ENCODE results near the gene FOXD1. TPM values are rescaled to one million over a fixed set of nuclear protein-coding genes. Genes with fewer than 3 reads are reported as not detected.
A peak's percentile ranks its signal among the peaks of the same experiment; 100 is the strongest.

The FOXD1 gene
- total RNA-seq, 1 donor = 4.2 TPM

DNA sequence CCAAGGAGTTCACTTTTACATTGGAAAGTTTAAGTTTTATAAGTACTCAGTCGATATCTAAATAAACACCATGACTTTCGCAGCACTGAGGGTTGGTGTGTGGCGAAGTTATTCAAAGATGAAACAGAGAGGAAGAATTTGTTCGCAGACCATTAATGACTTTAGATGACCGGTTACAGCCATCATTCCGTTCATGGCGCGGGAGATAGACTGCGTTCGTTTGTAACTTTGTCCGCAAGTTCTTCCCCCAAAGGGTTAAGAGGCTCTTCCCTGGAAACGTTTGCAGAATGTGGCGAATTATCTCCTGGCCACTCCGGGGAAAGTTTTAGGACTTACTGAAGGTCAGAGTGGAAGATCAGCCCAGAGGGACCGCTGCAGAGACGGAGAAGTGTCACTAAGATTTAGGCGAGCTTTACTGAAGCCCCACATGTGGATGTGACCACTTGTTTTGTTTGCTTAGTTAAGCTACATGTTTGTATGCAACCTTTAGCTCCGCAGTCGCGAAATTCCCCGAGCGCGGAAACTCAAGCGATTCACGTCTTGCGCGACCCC is 2.2 kb upstream of the FOXD1 start:
- TF ChIP-seq, protein P1, sequence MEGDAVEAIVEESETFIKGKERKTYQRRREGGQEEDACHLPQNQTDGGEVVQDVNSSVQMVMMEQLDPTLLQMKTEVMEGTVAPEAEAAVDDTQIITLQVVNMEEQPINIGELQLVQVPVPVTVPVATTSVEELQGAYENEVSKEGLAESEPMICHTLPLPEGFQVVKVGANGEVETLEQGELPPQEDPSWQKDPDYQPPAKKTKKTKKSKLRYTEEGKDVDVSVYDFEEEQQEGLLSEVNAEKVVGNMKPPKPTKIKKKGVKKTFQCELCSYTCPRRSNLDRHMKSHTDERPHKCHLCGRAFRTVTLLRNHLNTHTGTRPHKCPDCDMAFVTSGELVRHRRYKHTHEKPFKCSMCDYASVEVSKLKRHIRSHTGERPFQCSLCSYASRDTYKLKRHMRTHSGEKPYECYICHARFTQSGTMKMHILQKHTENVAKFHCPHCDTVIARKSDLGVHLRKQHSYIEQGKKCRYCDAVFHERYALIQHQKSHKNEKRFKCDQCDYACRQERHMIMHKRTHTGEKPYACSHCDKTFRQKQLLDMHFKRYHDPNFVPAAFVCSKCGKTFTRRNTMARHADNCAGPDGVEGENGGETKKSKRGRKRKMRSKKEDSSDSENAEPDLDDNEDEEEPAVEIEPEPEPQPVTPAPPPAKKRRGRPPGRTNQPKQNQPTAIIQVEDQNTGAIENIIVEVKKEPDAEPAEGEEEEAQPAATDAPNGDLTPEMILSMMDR (IDR thresholded peaks at IDR 0.05; ENCODE audit: insufficient read depth, low read length) = no peak
- H3K4me3 ChIP-seq (ENCODE audit: low read depth, low read length) = peak overlapping the region; percentile 48
- DNase-seq (ENCODE audit: low read depth) = no peak

DNA sequence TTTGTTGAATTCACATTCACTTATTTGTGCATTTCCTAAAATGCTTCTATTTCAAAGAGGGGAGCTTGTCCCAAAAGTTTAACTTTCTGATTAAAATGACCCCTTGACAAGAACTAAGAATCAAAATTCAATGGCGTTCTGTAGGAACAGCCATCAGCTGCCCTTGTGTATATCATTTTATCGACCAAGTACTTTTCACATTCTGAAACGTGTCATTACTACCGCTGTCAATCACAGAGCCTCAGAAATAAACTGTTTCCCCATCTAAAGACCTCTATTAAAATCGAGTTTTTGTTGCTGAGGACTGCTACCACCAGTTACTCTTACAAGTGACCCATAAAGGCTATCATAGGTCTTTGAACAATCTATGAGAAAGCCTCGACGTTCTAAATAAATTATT is 1.6 kb upstream of the FOXD1 start:
- DNase-seq (ENCODE audit: low read depth) = no peak
- H3K4me3 ChIP-seq (ENCODE audit: low read depth, low read length) = no peak overlapping the region
- TF ChIP-seq, protein P1 (IDR thresholded peaks at IDR 0.05; ENCODE audit: insufficient read depth, low read length) = no peak

DNA sequence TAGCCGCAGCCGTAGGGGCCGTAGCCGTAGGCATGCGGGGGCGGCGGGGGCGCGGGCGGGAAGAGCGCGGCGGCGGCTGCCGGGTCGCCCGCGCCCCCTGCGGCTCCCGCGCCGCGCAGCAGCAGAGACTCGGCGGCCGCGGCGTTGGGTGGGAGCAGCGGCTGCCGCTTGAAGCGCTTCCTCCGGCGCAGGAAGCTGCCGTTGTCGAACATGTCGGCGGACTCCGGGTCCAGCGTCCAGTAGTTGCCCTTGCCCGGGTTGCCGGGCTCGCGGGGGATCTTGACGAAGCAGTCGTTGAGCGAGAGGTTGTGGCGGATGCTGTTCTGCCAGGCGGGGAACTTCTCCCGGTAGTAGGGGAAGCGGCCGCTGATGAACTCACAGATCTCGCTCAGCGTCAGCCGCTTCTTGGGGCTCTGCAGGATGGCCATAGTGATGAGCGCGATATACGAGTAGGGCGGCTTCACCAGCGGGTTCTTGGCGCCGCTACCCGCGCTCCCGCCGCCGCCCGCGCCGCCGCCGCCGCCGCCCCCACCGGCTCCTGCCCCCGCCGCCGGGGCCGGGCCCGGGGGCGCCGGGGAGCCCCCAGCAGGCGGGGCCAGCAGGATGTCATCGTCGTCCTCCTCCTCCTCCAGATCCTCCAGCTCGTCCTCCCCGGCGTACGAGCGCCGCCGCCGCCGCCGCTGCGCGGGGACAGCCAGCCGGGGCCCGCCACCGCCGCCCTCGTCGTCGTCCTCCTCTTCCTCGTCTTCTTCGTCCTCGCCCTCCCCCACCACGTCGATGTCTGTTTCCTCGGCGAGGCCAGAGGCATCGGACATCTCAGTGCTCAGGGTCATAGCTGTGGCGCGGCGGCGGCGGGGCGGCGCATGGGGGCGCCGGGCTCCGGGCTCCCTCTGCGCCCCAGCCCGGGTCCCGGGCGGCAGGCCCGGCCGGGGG is 781 bp downstream of the FOXD1 start:
- TF ChIP-seq, protein P1 (IDR thresholded peaks at IDR 0.05; ENCODE audit: insufficient read depth, low read length) = no peak
- peak; percentile 67 for DNase-seq (ENCODE audit: low read depth)
- peak overlapping the region; percentile 78 for H3K4me3 ChIP-seq (ENCODE audit: low read depth, low read length)

DNA sequence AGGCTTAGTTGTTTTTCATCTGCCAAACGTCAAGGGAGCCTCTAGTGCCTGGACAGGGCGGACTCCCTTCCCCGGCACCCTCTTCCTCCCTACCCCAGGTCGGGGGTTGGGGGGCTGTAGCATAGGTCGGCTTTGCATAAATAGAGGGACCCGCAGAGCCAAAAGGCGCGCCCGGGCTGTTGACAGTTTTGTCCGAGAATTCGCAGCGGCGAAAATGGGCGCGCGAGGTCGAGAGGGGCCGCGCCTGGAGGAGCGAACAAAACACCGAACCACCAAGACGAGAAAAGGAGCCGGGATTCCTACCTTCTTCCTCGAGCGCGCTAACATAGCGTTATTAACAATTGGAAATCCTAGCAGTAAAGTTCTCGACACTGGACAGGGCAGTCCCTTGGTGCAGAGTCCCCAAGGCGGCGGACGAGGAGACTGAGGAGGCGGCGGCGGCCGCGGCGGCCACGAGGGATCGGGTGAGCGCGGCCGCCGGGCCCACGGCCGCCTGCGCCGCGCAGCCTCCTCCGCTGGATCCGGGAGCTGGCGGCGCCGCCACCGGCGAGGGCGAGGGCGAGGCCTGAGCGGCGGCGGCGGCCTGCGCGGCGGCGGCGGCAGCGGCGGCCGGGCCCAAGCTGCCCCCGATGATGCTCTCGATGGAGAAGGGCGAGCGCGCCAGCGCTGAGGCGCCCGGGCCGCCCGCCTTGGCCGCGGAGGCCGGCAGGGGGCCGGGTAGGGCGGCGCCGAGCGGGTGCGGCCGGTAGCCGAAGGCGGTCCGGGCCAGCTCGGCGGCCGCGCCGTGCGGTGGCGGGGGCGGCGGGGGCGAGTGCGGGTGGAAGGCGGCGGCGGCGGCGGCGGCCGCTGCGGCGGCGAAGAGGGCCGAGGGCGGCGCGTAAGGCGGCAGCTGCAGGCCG is 1.7 kb downstream of the FOXD1 start:
- TF ChIP-seq, protein P1 (IDR thresholded peaks at IDR 0.05; ENCODE audit: insufficient read depth, low read length) = no peak
- no peak for DNase-seq (ENCODE audit: low read depth)
- peak overlapping the region; percentile 78 for H3K4me3 ChIP-seq (ENCODE audit: low read depth, low read length)

DNA sequence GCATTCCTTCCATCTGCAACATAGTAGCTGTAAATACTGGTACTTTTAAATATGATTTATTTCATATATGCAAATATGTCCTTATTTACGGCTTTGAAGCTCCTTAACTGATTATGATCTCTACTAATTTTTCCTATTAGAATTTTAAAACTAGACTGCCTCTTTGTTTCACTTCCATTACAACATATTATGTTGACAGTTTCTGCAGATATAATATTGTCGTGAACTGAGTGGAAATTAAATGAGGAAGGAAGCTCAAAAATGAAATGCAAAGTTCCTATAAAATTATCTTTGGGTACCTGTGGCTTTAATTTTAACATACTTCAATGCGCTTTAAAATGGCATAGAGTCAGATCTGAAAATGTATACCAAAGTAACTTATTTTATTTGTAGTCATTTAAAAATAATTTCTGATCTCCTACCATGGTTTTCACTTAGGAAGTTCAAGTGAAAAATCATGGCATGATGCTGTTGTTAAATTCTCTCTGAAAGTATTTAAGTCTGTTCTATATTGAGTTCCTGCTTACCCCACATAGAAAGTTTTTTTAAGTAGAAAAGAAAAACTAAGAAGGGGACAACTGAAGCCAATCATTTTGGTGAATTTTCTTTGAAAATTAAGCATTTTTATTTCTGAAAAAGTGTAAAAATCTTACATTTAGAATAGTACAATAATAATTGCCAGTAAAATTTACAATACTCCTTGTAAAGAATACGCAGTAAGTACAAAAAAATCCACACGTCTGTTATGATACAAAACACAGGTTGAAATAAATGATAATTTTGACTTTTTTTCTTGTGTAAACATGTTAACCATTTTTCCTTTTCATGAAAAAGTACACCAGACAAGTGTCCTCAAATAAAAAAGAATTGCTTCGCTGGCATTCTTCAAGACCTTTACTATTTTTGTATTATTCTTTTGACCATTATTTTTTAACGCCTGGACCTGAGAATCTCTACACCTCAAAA is 2.6 kb downstream of the FOXD1 start:
- peak overlapping the region; percentile 78 for H3K4me3 ChIP-seq (ENCODE audit: low read depth, low read length)
- TF ChIP-seq, protein P1 (IDR thresholded peaks at IDR 0.05; ENCODE audit: insufficient read depth, low read length) = no peak
- peak; percentile 39 for DNase-seq (ENCODE audit: low read depth)
